GM12891 (cell line): ENCODE measurements around the gene DUSP21.

ENCODE experiments used
- DNase-seq: peaks from one replicate; pipeline ENCODE4 v3.0.0; 2011; ENCODE audit warnings: low spot score; ENCODE audit not compliant: insufficient read length
- FAIRE-seq: peaks from 2 replicates; lab custom pipeline; 2011; peaks lifted over from hg19 to GRCh38; lab: Jason Lieb, UNC
- PAX5 ChIP-seq: IDR thresholded peaks from 2 replicates; pipeline ENCODE4 v1.6.1; 2011; ENCODE audit warnings: low read length, moderate library complexity, mild to moderate bottlenecking; ENCODE audit not compliant: insufficient read depth, severe bottlenecking
- POLR2A ChIP-seq: IDR thresholded peaks from 2 replicates; pipeline ENCODE4 v1.6.1; 2011; ENCODE audit warnings: low read depth, low read length, control low read depth
- POLR2AphosphoS5 ChIP-seq: IDR thresholded peaks from 2 replicates; pipeline ENCODE4 v1.6.1; 2011; ENCODE audit warnings: low read depth, low read length, control low read depth
- POU2F2 ChIP-seq: IDR thresholded peaks from 2 replicates; pipeline ENCODE4 v1.6.1; 2011; ENCODE audit warnings: low read depth, mild to moderate bottlenecking, control low read depth, low read length, moderate library complexity
- SPI1 ChIP-seq: IDR thresholded peaks from 2 replicates; pipeline ENCODE4 v1.6.1; 2011; ENCODE audit warnings: low read depth, low read length, control low read depth
- TAF1 ChIP-seq: IDR thresholded peaks from 2 replicates; pipeline ENCODE4 v1.6.1; 2011; ENCODE audit warnings: low read depth, low read length, control low read depth

The DUSP21 gene

DNA sequence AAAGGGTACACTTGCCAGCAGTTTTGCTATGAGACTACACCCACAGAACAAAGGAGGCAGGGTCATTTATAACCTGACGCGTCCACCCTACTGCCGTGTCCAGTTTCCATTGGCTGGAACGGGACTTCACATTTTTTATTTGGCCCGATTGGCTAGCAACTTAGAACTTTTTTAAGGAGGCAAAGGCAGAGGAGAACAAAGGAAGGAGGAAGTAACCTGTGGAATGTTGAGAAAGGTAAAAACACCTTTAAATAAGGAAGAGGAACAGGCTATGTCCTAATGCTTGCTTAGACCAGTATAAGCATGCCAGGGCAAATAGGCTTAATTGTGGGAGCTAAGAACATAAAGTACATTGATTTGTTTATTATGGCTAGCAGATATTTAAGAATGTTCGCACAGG, 47.8 kb downstream of the DUSP21 start:
- FAIRE-seq: no peak
- TF ChIP-seq TAF1 (no peak), POLR2AphosphoS5 (no peak), POLR2A (no peak), SPI1 (no peak), PAX5 (no peak), POU2F2 (no peak)
- no peak for DNase-seq
